ENCODE results near the gene PRKAG2.

The PRKAG2 gene

GRCh38 chr7:151615784-151616183 is 261.1 kb downstream of the PRKAG2 start:
- TF ChIP-seq EP300 (IDR thresholded peaks at IDR 0.05; ENCODE audit: borderline replicate concordance), result no peak

- TF ChIP-seq RAD21 (IDR thresholded peaks at IDR 0.05; ENCODE audit: low read depth) (no peak), NFIC (IDR thresholded peaks at IDR 0.05) (no peak), REST (IDR thresholded peaks at IDR 0.05; ENCODE audit: low read depth) (no peak), ZBTB7A (IDR thresholded peaks at IDR 0.05; ENCODE audit: low read depth) (no peak), MAX (IDR thresholded peaks at IDR 0.05) (no peak), EP300 (IDR thresholded peaks at IDR 0.05; ENCODE audit: borderline replicate concordance) (no peak), CREB1 (IDR thresholded peaks at IDR 0.05; ENCODE audit: low read depth) (no peak)
These were observed 261.9 kb downstream of the PRKAG2 start for GRCh38 chr7:151615058-151615457.

GRCh38 chr7:151614019-151614418 is 262.9 kb downstream of the PRKAG2 start:
- no peak for TF ChIP-seq TCF12 (IDR thresholded peaks at IDR 0.05; ENCODE audit: low read depth)
- no peak for TF ChIP-seq FOXM1 (IDR thresholded peaks at IDR 0.05; ENCODE audit: borderline replicate concordance, low read depth)
- no peak for TF ChIP-seq MAX (IDR thresholded peaks at IDR 0.05)
- TF ChIP-seq CREB1 (IDR thresholded peaks at IDR 0.05; ENCODE audit: low read depth), result no peak
- TF ChIP-seq NFIC (IDR thresholded peaks at IDR 0.05), result no peak
- TF ChIP-seq EGR1 (IDR thresholded peaks at IDR 0.05), result no peak
- TF ChIP-seq TAF1 (IDR thresholded peaks at IDR 0.05; ENCODE audit: low read depth), result no peak
- no peak for TF ChIP-seq CEBPB (IDR thresholded peaks at IDR 0.05)
- no peak for TF ChIP-seq ZBTB7A (IDR thresholded peaks at IDR 0.05; ENCODE audit: low read depth)
- no peak for TF ChIP-seq TEAD4 (IDR thresholded peaks at IDR 0.05)

GRCh38 chr7:151611878-151612277 is 265.0 kb downstream of the PRKAG2 start:
- TF ChIP-seq EGR1 (IDR thresholded peaks at IDR 0.05) (no peak), EP300 (IDR thresholded peaks at IDR 0.05; ENCODE audit: borderline replicate concordance) (no peak), NFIC (IDR thresholded peaks at IDR 0.05) (no peak), ZBTB7A (IDR thresholded peaks at IDR 0.05; ENCODE audit: low read depth) (no peak), CREB1 (IDR thresholded peaks at IDR 0.05; ENCODE audit: low read depth) (no peak), RAD21 (IDR thresholded peaks at IDR 0.05; ENCODE audit: low read depth) (no peak), TAF1 (IDR thresholded peaks at IDR 0.05; ENCODE audit: low read depth) (no peak), MAX (IDR thresholded peaks at IDR 0.05) (no peak), YY1 (IDR thresholded peaks at IDR 0.05; ENCODE audit: low read depth) (no peak), USF1 (IDR thresholded peaks at IDR 0.05) (no peak), TEAD4 (IDR thresholded peaks at IDR 0.05) (no peak), TCF12 (IDR thresholded peaks at IDR 0.05; ENCODE audit: low read depth) (no peak), CEBPB (IDR thresholded peaks at IDR 0.05) (no peak), FOXM1 (IDR thresholded peaks at IDR 0.05; ENCODE audit: borderline replicate concordance, low read depth) (no peak), REST (IDR thresholded peaks at IDR 0.05; ENCODE audit: low read depth) (no peak)

GRCh38 chr7:151611041-151611440 is 265.9 kb downstream of the PRKAG2 start:
- TF ChIP-seq USF1 (IDR thresholded peaks at IDR 0.05), result no peak
- TF ChIP-seq NFIC (IDR thresholded peaks at IDR 0.05), result no peak
- TF ChIP-seq CREB1 (IDR thresholded peaks at IDR 0.05; ENCODE audit: low read depth), result no peak
- TF ChIP-seq YY1 (IDR thresholded peaks at IDR 0.05; ENCODE audit: low read depth), result no peak
- no peak for TF ChIP-seq ZBTB7A (IDR thresholded peaks at IDR 0.05; ENCODE audit: low read depth)
- no peak for TF ChIP-seq TAF1 (IDR thresholded peaks at IDR 0.05; ENCODE audit: low read depth)
- TF ChIP-seq CEBPB (IDR thresholded peaks at IDR 0.05), result no peak
- no peak for TF ChIP-seq EGR1 (IDR thresholded peaks at IDR 0.05)
- no peak for TF ChIP-seq MAX (IDR thresholded peaks at IDR 0.05)
- TF ChIP-seq RAD21 (IDR thresholded peaks at IDR 0.05; ENCODE audit: low read depth), result no peak
- TF ChIP-seq TEAD4 (IDR thresholded peaks at IDR 0.05), result no peak
- no peak for TF ChIP-seq FOXM1 (IDR thresholded peaks at IDR 0.05; ENCODE audit: borderline replicate concordance, low read depth)
- TF ChIP-seq REST (IDR thresholded peaks at IDR 0.05; ENCODE audit: low read depth), result no peak
- no peak for TF ChIP-seq EP300 (IDR thresholded peaks at IDR 0.05; ENCODE audit: borderline replicate concordance)
- TF ChIP-seq TCF12 (IDR thresholded peaks at IDR 0.05; ENCODE audit: low read depth), result no peak
